ENCODE data around the gene MAML3.

MAML3 gene

DNA sequence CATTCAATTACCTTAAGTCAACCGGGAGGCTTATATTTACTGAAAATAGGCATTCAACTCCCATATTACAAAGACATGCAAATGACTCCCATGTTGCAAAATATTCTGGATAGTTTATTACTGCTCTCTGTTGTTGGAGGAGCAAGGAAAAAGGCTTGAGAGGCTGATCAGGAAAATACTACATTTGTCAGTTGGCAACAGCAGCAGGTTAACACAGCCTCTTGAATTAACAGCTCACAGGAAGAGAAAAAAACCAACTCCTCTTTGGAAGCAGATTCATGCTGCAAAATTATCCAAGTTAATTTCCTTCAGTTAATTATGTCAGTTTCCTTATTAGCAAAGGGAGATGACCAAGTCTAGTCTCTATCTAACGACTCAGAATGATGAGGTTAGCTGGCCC lies 238.9 kb downstream of the MAML3 start:
- no peak for DNase-seq

DNA sequence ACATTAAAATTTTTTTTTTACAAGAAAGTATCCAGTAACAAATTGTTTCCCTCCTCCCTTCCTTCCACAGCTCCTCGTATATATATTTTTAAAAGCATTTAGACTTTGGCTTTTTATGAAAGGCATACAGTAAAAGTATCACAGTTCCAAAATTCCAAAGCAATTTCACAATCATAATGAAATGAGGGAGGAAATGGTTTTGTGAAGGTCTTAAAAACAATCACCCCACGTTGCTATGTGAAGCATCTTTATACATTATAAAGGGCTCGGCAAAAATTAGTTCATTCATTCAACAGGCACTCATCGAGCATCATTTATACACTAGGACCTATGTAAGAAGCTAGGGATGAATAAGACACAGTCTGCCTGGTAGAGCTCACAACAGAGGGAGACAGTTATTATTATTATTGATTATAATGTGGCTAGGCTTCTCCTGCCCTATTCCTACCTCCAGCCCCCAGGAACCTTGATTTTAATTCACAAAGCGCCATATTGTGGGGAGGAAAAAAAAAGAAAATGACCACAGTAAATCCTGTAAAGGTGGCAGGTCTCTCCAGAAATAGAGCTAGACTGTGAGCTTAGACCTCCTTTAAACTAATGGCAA lies 239.9 kb downstream of the MAML3 start:
- DNase-seq, result no peak

DNA sequence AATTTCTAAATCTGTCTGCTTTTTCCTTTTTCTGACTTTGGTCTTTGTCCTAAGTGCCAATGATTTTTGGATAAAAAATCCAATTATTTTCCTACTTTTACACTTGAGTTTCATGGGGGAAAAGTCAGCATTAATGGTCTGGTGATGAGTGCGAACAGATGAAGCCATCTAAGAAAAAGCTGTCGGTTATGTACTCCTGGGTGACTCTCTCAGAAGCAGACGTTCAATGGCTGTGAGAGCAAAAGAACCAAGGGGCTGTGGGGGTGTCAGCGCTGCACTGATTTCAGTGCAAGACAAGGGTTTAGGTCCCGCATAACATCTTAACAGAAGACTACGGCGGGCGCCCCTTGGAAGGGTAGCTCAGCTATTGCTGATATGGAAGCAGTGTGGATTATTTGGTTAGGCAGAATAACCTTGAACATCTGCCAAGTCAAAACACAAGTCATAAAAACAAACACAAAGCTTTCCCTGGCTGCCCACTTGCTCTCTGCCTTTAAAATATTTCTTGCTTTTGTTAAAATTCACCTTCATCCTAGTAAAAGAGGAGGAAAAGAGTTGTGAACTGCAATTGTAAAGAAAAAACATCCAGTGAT lies 240.5 kb downstream of the MAML3 start:
- no peak for DNase-seq

DNA sequence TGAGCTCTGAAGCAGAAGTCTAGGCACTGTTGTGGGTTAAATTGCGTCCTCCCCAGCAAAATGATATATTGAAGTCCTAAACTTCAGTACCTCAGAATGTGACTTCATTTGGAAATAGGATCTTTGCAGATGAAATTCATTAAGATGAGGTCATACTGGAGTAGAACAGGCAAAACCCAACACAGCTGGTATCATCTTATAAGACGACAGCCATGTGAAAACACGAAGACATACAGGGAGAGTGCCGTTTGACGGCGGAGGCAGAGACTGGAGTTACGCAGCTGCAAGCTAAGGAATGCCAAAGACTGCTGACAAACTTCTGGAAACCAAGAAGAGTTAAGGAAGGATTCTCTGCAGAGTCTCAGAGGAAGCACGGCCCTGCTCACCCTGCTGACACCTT lies 241.5 kb downstream of the MAML3 start:
- DNase-seq, result no peak

DNA sequence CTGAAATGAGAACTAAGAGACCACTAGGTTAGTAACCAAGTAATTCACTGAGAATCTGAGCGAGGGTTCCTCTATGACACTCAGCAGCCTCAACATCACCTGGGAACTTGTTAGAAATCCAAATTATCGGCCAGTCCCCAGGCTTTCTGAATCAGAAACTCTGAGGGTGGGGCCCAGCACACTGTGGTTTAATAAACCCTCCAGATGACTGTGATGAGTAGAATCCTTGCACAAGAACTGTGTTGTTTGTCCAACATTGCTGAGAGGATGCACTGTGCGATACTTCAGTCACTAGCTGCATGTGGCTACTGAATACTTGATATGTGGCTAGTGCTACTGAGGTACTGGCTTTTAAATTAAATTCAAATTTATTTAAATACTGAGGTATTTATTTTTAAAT lies 243.9 kb downstream of the MAML3 start:
- DNase-seq, result no peak

DNA sequence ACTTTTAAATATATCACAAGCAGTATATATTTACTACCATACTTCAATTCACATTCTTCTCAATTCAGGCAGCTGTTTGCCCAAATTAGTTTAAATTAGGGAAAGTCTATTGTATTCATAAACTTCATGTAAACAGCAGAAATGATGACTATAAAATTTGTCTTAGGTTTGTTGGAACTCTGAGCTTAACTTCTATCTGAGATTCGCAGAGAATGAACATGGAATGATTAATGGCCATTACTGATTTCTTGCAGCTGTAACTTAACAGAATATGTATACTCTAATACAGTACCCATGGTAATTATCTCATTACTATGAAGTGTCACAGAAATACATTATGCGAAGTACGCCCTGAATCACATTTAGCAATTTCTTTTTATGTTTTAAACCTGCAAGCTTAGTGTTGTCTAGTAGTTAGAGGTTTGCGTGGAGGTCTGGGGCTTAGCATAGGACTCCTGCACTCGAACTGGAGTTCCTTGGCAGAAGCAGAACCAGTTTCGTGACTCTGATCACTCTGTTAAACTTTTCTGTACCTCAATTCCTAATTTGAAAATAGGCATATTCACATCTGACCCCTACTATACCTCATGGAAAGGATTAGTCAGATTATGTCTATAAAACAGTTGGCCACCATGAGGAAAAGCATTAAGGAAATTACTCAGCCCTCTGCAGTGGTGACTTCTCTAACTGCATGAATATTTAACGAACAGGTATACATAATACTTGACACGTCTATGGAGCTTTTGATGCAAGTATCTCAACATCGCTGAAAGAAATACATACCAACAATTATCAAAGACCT lies 245.1 kb downstream of the MAML3 start:
- DNase-seq, result no peak

DNA sequence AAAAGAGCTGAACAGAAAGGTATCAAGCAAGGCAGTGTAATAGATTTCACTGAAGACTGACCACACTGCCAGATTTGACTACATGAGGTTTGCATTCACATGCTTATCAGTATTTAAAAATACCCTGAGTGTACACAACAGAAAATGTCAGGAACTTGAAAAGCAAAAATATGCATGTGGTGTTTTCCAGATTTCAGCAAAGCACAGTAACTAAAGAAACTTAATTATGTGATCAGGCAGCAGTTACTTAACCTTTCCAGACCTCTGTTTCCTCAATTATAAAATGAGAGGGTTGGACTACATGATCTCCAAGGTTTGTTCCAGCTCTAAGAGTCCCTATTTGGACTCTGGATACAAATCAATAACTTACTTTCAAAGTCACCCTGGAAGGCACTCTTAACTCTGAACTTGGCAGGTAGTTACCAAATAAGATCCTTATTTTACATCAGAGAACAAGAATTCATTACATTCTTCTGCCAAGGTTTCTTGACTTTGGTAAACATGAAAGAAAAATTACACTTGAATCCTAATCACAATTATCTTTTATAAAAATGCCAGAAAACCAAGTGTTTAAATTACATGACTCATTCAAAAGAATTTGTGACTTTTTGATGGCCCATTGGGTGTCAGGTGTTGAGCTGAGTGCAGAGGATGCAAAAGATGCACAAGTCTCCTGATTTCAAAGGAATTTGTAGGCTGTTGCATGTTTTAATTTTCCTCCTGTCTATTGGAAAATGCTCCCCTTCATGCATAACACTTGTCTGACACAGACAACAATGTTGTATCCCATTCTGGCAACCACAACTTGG lies 246.8 kb downstream of the MAML3 start:
- no peak for DNase-seq

DNA sequence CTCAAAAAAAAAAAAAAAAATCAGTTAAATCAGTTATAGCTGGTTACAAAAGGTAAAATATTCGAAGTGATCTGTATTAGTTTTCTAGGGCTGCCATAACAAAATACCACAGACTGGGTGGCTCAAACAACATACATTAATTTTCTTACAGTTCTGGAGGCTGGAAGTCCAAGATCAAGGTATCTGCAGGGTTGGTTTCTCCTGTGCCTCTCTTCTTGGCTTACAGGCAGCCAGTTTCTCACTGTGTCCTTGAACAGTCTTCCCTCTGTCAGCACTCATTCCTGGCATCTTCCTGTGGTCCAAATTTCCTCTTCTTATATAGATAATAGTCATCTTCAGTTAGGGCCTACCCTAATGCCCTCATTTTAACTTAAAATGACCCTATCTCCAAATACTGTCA lies 248.5 kb downstream of the MAML3 start:
- DNase-seq, result no peak

DNA sequence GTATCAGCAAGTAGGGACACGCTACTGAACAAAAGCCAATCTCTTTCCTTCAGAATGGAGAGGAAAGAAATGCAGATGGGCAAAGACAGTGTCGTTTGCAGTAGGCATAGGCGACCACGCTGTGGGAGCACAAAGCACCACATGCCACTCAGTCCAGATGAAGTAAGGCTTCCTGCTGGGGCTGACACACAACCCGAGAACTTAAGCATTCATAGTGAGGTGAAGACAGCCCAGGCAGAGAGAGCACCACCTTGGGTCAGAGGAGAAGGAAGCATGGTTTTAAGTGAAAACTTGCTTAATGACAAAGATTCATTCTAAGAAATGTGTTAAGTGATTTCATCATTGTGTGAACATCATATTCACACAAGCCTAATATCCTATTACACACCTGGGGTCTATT lies 249.6 kb downstream of the MAML3 start:
- no peak for DNase-seq

DNA sequence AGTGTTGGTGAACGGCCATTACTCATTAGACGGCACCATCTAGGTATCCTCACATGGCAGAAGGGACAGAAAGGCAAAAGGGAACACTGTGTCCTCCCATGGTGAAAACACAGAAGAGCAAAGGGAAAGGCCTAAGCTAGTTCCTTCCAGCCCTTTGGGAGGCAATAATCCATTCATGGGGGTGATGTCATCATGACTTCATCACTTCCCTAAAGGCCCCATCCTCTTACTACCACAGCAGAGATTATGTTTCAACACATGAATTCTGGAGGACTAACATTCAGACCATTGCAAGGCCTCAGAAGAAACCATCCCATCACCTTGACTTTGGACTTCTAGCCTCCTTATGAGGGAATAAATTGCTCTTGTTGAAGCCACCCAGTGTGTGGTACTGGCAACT lies 250.1 kb downstream of the MAML3 start:
- no peak for DNase-seq

DNA sequence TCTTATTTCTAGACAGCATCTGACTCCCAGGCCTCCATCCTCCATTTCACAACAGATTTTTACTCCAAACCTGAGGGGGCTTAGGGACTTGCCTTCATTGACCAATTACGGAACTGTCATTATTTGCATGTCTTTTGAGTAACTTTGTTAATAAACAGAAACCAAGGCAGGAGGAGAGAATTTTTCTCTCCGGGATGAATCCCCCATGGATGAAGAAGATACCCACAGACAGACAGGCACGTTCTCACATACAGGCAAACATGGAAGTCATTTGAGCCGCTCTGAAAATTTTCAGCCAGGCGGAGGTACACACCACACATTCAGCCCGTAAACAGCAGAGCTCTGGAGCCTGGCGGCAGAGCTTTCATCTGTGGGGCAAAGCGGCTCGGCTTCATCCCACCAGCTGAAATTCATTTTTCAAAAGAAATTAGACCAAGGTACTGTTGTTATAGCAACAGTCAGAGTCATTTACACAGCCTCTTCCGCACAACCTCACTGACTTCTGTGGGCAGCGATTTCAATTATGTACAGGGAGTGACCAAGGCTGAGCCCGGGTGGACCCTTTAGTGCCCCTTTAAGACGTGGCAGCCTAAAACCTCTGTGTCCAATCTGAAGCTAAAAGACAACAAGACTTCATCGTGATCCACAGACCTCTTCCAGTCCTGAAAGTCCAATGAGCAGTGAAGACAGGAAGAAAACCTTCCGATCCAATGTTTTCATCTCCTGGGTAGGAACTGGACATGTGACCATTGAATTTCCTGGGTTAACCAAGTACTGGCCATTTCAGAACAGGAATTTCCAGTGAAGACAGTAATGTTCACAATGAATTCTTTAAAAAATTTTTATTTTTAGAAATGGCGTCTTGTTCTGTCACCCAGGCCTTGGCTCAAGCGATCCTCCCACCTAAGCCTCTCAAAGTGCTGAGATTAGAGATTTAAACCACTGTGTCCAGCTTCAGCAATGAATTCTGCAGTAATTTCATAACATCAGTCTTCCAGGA lies 251.4 kb downstream of the MAML3 start:
- no peak for DNase-seq

DNA sequence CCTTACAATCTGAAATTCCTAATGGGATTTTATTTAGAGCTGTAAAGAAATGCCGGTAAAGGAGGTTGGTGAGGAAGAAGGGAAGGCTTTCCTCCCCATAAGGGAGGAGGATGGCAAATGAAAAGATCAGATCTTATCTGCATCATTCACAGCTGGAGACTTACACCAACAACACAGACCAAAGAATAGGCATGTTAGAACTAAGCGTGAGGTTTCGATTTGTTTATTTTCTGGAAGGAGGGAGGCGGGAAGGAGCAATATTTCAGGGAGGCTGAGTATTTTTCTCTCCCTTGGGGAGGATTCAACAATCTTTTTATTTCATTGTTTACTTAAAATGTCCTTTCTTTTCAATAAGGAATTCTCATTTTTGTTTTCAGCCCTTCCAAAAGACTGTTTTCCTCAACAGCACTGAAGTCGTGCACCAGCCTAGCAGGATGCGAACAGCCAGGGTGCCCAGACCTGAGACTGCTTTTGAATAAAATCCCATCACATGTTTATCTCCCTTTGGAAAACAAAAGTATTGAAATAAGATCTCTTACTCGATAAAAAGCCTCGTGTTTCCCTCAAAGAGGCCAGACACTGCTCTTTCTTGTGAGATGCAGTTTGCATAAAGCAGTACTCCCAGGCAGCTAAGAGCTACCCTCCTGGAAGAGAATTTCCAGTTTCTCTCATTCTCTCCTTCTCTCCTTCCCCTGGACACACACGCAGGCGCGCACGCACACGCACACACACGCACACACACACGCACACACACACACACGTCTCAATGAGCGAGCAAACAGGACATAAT lies 252.3 kb downstream of the MAML3 start:
- no peak for DNase-seq

DNA sequence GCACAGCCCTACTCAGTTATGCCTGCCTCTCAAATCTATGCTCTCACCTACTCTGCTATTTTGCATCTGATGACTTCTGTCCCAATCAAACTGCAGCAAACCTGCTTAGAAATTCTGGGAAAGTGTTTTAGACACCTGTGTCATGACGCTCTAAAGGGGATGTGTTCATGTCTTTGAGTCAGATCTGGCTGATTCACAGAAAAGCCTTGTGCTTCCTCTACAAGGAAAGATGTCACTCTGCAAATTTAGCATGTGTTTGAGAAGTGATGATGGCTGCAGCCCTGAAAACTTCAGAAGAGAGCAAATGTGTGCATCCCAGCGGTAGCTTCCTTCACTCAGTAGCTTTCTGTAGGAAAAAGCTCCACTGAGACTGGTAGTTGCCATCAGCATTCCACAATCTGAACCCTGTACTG lies 253.0 kb downstream of the MAML3 start:
- no peak for DNase-seq

DNA sequence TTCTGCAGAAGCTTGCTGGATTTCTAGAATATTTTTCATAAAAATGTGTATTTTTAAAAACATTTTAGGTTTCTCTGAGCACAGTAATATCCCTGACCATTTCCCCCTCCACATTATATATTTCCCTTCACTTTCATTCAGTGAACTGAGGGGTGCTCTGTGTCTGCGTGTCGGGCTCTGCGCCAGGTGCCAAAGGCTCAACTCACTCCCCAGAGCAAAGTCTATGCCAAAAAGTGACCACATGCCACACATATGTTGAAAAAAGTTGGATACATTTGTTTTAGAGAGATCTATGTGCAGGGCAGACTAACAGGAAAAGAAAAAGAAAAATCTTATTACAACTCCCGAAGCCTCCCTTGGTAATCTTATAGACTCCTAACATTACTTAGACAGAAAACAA lies 254.6 kb downstream of the MAML3 start:
- DNase-seq, result no peak

DNA sequence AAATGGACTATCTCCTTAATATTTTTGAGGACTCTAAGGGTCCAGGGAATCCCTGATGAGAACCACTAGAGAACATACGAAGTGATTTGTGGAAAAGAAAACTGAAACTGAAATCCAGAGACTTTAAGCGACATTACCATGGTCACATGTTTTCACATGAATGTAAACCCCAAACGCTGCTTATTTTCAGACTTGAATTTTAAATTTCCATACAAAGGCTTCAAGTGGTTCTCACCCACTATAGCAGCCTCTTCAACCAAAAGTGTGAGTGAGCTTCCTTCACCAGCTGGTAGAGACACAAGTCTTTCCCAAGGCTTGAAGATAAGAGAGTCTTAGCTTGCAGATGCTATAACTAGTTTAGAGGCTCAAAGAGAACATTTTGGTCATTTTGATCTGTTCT lies 255.7 kb downstream of the MAML3 start:
- no peak for DNase-seq

DNA sequence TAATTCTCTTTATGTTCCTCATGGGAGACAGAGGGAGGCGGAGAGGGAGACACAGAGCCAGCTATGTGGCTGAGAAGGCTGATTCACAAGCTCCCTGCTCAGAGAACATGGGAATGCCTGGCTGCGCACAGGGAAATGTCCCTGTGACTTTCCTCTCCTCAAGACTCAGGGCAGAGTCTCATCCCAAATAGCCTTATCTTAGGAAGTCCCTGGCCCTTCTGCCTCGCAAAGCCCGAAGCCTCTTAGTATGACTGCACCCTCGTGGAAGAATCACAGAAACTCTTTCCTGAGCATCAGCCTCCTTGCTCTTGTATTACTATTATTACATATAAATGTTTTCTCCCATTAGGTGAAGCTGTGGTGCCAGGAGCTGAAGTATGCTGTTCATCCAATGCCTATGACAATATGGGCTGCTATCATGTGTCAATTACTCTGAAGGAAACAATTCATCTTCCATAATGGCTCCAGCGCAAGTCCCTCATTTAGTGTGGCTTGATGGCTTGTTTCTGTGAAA lies 257.8 kb downstream of the MAML3 start:
- no peak for DNase-seq

DNA sequence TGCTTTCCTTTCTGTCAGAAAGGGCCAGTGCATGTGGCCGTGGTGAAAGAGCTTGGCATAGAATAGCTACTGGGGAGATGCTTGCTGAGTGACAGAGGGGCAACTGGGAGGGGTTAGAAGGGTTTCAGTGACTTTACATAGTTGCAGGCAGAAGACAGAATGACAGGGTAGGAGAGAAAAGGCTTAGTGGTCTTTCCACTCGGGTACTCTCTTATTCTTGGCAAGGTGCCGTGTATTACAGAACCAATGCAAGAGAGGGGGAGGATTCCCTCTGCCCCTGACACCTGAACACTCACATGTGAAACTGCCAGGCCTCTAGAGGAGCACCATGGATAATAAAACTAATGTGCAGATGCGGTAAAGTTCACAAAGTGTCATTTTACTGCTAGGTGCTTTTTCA lies 260.2 kb downstream of the MAML3 start:
- no peak for DNase-seq

DNA sequence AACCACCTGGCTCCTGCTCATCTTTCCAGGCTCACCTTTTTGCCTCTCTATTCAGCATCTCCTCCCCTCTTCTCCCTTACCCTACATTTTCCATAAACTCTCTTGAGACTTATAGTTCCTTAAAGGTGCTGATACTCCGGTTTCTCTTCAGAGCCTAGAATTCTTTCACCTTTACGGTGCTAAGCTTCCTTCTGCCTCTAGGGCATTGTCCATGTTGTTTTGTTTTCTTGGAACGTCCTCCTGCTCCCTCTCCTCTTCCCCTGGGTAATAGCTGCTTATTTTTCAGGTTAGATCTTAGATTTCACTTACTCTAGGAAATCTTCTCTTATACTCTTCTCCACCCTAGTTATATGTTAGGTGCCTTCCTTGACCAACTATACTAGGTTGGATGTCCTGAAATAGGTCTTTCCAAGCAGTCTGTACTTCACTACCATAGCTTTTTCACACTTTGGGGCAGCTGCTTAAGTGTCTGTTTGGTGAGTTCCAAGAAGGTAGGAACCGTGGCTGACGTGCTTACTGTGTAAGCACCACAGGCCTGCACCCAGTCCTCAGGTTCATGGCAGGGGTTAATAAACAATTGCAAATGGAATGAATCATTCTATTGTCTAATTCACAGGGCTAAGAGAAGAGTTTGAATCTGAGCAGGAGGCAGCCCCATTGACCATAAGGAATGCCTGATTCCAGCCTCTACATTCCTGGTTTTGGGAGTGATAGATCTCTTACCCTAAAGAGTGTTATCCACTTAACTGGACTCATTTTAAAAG lies 260.8 kb downstream of the MAML3 start:
- DNase-seq, result no peak

DNA sequence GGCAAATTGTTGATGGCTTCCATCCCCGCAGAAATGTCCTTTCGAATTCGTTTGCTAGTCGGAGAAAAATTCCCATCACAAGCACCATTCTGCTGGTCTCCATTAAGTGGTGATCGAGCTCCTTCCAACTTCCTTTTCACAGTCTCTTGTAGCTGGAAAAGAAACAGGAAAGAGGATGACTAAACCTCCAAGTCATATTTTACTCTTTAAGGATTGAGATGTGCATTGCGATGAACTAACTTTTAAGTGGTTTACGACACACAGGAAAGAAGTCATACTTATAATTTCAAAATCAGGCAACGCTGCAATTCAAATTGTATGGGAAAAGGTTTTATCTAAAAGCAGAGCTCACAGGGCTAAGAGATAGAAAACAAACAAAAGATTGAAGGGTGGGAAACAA lies 263.2 kb downstream of the MAML3 start:
- no peak for DNase-seq

DNA sequence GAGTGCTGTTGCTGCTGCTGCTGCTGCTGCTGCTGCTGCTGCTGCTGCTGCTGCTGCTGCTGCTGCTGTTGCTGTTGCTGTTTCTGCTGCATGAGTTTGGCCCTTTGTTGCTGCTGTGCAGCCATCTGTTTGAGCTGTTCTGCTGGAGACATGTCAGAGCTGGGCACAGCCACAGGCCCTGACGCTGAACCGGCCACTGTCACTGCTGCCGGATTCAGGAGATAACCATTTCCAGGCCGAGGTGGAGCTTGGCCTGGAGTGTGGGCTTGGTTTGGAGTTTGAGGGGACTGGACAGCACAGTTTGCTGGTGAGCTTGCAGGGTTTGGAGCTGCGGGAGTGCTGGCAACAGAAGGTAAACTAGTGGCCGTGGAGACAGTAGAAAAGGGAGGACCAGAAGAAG lies 264.1 kb downstream of the MAML3 start:
- DNase-seq, result no peak
